ENCODE measurements around the gene TUBA3E. TPM values are rescaled to one million over a fixed set of nuclear protein-coding genes. Genes with fewer than 3 reads are reported as not detected.

TUBA3E gene
- not detected for total RNA-seq
- polyA plus RNA-seq = under 1 TPM in 2 of 3 donors, not detected in 1; 0.01 to 0.04 TPM
- long read RNA-seq, donor 1 = 0 reads
- long read RNA-seq, donor 2 = 0 reads

GRCh38 chr2:130198343-130198742, at the start of gene TUBA3E:
Gene TUBA3E (minus strand): TSS chr2:130198439. CDS start chr2:130198360, 79 bp downstream.
- Histone ChIP-seq H3K27ac (no peak within 1 kb of the TSS), H3K27me3 (ENCODE audit: insufficient read depth in 3 of 3, low read length in 2 of 3) (no peaks in the 10 kb centered on the region), H3K36me3 (ENCODE audit: insufficient read depth in 1 of 2, low read depth in 1 of 2) (no peaks in the 10 kb centered on the region), H3K9me3 (no peaks in the 10 kb centered on the region), H3K4me1 (no peaks in the 10 kb centered on the region), H3K4me3 (no peak within 1 kb of the TSS)
- TF ChIP-seq CTCF (IDR thresholded peaks at IDR 0.05) = no peak
- WGBS, 3 donors = 96 to 97% (median 97%) methylated on average over 24 to 26 of the region's 26 CpGs
- no peak for ATAC-seq
- intact Hi-C loops (cut with DNase I) = no loop called here
- no peak for DNase-seq

- no peak for TF ChIP-seq CTCF (IDR thresholded peaks at IDR 0.05)
- Histone ChIP-seq H3K27me3 (ENCODE audit: insufficient read depth in 3 of 3, low read length in 2 of 3) (peaks cover 0 to 30% (median 3%) of the 10 kb centered on the region in 3 donors), H3K27ac (no peak overlapping the region), H3K36me3 (ENCODE audit: insufficient read depth in 1 of 2, low read depth in 1 of 2) (no peaks in the 10 kb centered on the region), H3K4me1 (no peaks in the 10 kb centered on the region), H3K4me3 (no peak overlapping the region), H3K9me3 (no peaks in the 10 kb centered on the region)
- WGBS, 3 donors = 43 to 61% (median 56%) methylated on average over 7 of the region's 7 CpGs
- ATAC-seq (no peak), DNase-seq (no peak)
- intact Hi-C loops (cut with DNase I) = no loop called here
These were observed 48.2 kb upstream of the TUBA3E start for GRCh38 chr2:130246430-130246829.

- no peaks in the 10 kb centered on the region for H3K36me3 ChIP-seq (ENCODE audit: insufficient read depth in 1 of 2, low read depth in 1 of 2)
- no peaks in the 10 kb centered on the region for H3K4me1 ChIP-seq
- H3K4me3 ChIP-seq = no peak overlapping the region
- WGBS, 3 donors = 55 to 79% (median 62%) methylated on average over 3 of the region's 3 CpGs
- intact Hi-C loops (cut with DNase I) = no loop called here
- peaks cover 0 to 25% (median 5%) of the 10 kb centered on the region in 3 donors for H3K27me3 ChIP-seq (ENCODE audit: insufficient read depth in 3 of 3, low read length in 2 of 3)
- no peaks in the 10 kb centered on the region for H3K9me3 ChIP-seq
- no peak overlapping the region for H3K27ac ChIP-seq
- ATAC-seq (no peak), DNase-seq (no peak)
- TF ChIP-seq CTCF (IDR thresholded peaks at IDR 0.05) = no peak
These were observed 47.7 kb upstream of the TUBA3E start for GRCh38 chr2:130245976-130246375.

- intact Hi-C loops (cut with DNase I) = no loop called here
These were observed 45.1 kb upstream of the TUBA3E start for GRCh38 chr2:130243359-130243758.

More at GRCh38 chr2:130243359-130243758, 45.1 kb upstream of the TUBA3E start:
- TF ChIP-seq CTCF (IDR thresholded peaks at IDR 0.05) = no peak
- Histone ChIP-seq H3K27ac (no peak overlapping the region), H3K36me3 (ENCODE audit: insufficient read depth in 1 of 2, low read depth in 1 of 2) (no peaks in the 10 kb centered on the region), H3K4me3 (no peak overlapping the region), H3K4me1 (no peaks in the 10 kb centered on the region), H3K9me3 (no peaks in the 10 kb centered on the region), H3K27me3 (ENCODE audit: insufficient read depth in 3 of 3, low read length in 2 of 3) (peaks cover 0 to 7% (median 5%) of the 10 kb centered on the region in 3 donors)
- ATAC-seq (no peak), DNase-seq (no peak)
- 86 to 91% (median 91%) methylated on average over 2 of the region's 2 CpGs for WGBS, 3 donors
